HG03196 (cell line): ENCODE results near the gene ZNF768.
A peak's percentile ranks its signal among the peaks of the same experiment; 100 is the strongest.
"Not testable (repeated sequence)": the region's sequence is repeated elsewhere in the genome, so short reads cannot be mapped to it uniquely, and the experiment has no call there.

ENCODE experiments used
- ATAC-seq: cut with Tn5 transposase; IDR thresholded peaks from one replicate; pipeline ENCODE4 v1.9.1; 2021; ENCODE audit not compliant: unreplicated experiment

The ZNF768 gene

DNA sequence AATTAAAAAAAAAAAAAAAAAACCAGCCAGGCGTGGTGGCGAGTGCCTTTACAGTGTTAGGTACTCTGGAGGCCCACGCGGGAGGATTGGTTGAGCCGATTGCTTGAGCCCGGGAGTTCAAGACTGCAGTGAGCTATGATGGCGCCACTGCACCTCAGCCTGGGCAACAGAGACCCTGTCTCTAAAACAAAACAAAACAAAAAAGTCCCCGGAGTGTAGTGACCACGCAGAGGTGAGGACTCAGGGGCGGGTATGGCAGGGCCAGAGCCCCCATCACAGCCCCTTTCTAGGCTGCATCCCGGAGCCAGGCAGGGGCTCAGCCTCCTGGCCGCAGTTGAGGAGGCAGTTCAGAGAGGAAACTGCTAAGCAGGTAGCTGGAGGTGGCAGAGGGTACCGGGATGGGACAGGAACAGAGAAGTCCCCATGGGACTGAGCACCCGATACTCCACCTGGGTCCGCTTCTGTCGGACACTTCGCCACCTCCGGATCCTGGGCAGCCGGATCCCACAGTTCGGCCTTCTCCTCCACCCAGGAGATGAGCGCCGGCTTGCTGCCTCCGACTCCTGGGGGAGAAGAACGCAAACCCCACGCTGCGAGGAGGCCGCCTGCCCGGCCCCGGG, 7.5 kb upstream of the ZNF768 start:
- peak; percentile 32 for ATAC-seq

DNA sequence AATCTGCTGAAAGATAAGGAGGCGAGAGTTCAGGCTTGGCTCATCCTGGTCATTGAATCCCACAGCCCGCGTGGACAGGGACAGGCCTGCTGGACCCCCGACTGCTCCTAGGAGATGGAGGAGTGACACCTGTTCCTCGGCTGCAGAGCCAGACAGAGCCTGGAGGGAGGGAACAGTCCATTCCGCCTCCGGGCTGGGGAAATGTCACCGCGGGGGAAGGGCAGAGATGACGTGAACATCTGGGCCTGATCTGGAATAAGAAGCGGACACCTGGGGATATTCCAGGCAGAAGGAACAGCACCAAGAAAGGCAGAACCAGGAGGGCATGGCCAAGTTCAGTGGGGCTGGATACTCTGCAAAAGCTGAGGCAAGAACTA, 6.8 kb upstream of the ZNF768 start:
- no peak for ATAC-seq

DNA sequence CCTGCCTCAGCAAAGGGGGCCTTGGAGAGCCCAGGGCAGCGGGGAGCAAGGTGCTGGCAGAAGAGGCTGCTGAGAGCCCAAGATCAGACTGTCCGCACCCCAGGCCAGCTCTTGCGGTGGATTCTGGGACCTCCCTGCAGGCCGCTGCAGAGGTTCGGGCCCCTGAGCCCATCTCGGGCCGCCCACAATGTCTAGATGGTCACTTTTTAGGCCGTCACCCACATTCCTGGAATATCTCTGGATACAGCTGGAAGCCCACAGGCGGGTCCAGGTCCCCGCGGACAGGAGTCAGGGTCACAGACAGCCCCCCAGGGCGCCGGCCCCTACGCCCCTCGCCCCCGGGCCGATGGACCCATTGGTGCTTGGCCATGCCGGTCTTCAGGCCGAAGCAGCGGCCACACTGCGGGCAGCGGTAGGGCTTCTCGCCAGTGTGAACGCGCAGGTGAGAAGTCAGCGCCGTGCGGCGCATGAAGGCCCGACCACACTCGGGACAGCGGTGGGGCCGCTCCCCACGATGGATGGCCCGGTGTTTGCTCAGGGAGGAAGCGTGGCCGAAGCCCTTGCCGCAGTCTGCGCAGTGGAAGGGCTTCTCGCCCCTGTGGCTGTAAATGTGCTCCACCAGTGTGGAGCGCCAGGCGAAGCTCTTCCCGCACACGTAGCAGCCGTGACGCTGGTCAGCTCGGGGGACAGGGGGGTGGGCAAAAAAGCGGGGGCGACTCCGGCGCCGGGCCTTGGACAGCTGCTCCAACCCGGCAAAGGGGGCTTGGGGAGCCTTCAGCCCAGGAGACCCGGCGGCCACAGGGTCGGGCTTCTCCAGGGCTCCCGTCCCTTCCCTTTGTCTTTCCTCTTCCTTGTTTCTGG, 6.1 kb upstream of the ZNF768 start:
- no peak for ATAC-seq

DNA sequence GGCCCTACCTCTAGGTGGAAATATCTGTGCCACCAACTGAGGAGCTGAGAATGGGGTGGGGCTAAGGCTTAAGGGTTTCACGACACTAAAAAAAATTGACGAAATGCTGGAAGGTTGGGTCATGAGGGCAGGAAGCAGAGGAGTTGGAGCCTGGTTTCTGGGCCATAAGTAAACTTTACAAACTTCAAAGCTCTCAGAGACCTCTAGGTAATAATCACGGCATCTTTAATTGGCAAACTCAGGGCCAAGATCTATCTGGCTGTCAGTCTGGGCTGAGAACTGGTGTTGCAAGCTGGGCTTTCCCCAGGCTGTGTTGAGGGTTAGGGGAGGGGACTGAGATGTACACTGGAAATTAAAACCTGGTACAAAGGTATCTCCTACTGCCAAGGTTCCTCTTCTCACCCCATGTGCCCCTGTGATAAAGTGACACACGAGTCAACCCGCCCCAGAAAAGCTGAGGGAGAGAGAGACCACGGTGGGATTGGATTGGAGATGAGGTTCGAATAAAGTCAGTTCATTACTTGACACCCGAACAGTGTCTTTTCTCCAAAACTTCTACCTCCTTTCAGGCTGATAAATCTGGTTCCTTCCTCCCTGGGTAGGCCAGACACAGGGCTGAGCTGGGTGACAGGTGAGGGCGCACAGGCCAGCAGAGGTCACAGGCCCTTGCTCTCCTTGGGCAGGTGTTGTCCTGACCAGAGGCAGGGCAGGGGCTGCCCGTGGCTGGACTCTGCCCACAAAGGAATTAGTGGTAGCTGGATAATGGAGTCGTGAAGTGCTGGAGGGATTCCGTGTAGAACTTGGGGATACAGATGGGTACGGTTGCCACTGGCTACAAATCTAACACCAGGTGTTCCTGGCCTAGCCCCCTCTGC, 4.0 kb upstream of the ZNF768 start:
- no peak for ATAC-seq

DNA sequence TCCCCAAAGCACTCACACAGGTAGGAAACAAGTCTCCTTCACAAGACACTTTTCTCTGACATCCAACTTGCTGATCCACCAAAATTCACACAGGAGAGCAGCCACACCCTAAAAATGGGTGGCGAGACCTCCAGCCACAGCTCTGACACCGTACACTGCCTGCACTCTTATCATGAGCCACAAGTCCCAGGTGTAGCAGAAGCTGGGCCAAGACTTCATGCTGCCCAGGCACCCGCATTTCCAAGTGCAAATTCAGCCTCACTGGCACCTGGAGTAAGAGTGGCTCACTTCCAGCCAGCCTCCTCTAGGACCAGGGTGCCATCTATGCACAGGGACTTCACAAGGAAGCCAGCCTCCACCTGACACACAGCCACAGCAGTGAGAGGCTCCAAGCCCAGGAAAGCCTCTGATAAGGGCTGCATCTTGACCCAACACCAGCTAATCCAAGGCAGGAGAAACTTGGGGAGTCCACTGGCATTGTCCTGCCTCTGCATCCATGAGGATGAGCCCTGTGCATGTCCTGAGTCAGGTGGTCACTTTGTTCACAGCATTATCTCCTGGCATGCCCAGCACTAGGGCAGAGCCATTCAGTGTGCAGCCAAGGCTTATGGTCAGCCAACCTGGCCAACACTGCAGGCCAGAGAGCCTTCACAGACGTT, 2.6 kb upstream of the ZNF768 start:
- no peak for ATAC-seq

DNA sequence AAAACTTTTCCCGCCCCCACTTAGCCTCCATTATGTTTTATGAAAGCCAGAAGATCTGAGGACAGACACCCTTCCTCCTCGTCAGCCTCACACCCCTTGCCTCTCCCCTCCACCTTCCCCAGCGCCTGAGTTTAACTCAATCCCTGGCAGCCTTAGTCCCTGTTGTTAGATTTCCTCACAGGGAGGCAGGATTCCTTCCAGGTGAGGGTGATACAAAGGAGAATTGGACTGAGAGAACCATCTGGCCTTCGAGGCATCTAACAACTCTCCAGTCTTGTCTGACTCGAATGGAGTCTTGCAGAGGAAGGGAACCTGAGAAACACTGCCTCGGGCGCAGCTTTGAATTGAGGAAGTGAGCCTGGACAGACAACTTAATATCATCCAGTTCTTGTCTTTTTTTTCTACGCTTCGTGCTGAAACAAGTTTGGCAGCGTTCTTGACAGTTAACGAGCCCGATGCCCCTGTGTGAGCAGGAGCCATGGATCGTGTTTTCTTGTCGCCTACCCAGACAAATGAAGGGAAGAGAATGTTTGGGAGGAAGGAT, 1.3 kb upstream of the ZNF768 start:
- ATAC-seq: peak; percentile 5

DNA sequence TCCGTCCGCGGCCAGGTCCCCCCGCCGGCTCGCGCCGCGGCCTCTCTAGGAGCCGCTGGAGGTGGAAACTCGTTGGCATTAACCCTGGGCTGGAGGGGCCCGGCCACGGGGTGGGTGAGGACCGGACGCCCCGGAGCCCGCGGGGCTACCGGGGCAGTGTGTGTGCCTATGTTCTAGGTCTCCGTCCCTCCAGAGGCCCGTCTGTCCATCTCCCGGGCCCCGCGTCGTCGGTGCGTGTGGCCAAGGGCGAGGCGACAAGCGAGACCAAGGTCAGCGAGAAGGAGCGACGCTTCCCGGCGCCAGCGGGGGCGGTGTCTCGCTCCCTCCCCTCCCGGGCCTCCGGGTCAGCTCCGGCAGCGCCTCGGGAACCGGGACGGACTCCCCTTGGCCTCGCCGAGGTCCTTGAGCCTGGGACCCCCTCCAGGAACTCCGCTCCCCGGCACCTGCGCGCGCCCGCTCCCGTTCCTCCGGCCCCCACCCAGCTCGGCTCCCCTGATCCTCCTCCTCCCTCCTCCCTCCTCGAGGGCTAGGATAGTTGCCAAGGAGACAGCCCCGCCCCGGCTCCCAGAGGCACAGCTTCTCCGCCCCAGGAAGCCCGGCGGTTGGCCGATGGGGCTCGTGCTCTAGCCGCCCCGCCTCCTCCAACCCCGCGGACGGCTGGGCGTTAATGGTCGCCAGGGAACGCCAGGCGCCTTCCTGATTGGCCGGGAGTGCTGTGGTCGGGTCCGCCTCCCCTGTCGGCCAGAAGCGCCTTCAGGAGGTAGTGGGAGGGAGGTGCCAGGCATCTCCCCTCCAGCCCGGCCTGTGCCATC, 663 bp upstream of the ZNF768 start:
- ATAC-seq: peak; percentile 72

DNA sequence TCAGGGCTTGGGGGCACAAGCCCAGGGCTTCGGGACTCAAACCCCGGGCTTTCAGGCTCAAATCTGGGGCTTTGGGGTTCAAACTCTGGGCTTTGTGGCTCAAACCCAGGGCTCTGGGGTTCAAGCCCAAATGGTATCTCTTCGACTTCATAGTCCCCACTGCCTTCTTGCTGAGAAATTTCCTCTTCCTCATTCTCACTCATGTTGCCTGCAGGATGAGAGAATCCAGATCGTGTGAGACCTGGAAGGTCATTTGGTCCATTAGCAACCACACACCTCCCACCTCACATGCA, 576 bp downstream of the ZNF768 start:
- ATAC-seq: no peak

DNA sequence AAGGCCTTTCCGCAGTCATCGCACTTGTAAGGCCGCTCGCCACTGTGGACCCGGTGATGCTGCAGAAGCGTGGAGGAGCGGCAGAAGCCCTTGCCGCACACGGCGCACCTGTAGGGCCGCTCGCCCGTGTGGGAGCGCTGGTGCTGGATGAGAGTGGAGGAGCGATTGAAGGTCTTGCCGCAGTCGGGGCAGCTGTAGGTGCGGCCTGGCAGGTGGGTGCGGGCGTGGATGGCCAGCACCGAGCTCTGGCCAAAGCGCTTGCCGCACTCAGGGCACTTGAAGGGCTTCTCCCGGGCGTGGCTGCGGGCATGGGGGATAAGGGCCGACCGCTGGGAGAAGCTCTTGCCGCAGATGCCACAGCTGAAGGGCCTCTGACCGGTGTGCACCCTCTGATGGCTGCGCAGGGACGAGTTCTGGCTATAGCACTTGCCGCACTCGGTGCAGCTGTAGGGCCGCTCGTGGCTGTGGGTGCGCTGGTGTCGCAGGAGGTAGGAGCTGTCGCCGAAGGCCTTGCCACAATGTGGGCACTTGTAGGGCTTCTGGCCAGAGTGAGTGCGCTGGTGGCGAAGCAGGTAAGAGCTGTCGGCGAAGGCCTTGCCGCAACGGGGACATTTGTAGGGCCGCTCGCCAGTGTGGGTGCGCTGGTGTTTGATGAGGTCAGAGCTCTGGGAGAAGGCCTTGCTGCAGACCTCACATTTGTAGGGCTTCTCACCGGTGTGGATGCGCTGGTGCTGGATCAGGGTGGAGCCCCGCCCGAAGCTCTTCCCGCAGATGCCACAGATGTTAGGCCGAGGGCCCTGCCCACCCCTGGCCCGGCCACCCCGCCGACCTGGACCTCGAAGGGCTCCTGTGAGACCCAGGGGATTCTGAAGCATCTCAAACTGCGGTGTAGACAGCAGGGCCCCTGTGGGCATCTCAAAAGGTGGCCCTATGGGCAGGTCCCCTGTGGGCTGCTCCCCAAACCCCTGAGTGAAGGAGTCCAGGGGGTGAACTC, 1.5 kb downstream of the ZNF768 start:
- no peak for ATAC-seq

DNA sequence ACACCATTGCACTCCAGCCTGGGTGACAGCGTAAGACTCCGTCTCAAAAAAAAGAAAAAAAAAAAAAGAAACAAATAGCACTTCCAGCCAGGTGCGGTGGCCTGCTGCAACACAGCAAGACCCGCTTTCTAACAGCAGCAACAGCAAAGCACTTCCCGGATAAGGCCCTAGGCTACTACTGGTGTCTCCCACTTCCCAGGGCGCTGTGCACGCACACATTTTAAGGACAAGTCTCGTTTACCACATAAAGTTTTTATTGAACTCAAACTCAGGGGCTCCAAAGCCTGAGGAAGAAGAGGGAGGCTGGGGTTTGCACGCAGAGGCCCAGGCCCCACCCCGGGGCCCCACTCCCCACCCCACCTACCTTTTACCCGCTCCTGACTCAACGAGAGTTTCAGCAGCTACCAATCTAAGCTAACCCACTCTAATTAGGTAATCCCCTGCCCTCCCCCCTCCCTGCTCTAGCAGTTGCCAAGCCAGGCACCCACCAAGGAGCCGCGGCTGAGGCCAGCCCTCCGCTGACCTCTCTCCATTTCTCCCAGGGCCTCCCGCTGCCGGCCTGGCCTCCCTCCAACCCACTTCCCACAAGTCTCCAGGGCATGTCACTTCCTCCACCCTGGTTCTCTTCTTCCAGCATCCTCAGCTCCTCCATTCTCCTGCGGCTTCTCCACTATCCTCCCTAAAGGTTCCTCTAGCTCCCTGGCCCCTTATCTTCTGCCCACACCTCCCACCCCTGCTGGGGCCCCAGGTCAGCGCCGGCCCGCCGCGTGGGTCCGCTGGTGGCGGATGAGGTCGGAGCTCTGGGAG, 2.4 kb downstream of the ZNF768 start:
- ATAC-seq: no peak

DNA sequence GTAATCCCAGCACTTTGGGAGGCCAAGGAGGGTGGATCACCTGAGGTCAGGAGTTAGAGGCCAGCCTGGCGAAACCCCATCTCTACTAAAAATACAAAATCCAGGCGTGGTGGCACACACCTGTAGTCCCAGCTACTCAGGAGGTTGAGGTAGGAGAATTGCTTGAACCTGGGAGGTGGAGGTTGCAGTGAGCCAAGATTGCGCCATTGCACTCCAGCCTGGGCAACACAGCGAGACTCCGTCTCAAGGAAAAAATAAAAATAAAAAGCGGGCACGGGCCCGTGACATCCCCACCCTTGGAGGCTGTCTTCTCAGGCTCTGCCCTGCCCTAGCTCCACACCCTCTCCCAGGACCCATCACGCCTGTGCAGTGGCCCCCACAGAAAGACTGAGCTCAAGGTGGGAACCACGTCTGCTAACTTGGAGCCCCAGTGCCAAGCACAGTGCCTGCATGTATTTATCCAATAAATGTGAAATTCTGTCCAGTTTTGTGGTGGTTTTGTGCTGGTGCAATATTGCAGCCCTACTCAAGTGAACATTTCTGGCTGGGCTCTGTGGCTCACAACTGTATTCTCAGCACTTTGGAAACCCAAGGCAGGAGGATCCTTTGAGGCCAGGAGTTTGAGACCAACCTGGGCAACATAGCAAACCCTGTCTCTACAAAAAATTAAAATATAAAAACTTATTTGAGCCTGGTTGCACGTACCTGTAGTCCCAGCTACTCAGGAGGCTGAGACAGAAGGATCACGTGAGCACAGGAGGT, 3.5 kb downstream of the ZNF768 start:
- not testable (repeated sequence) for ATAC-seq

DNA sequence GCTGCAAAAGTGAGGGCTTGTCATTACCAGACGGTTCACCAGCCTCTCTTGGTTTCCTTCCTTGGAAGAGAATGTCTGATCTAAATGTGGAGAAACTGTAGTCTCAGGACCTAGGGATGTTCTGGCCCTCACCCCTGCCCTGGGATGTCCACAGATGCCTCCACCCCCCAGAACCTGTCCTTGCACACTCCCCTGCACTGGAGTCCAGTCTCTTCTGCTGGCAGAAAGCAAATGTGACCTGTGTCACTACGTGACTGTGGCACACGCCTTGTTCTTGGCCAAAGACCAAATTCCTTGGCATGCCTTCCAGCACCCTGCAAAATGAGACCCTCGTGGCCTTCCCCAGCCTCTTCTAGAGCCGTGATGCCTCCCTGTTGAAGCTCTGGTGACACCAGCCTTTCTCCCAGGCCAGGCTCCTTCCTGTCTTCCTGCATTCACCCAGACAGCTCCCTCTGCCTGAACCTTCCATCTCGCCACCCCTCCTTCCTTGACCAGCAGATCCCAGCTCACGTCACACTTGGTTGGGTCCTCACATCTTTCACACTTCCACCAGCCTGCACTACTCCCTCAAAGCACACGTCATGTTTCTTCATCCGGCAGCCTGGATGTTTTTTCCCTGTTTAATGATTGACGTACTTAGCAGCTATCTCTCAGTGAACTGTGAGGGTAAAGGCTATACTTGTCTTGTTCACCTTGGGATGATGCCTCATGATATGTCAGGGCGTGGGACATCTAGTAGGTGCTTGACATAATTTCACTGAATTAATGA, 4.3 kb downstream of the ZNF768 start:
- ATAC-seq: no peak

DNA sequence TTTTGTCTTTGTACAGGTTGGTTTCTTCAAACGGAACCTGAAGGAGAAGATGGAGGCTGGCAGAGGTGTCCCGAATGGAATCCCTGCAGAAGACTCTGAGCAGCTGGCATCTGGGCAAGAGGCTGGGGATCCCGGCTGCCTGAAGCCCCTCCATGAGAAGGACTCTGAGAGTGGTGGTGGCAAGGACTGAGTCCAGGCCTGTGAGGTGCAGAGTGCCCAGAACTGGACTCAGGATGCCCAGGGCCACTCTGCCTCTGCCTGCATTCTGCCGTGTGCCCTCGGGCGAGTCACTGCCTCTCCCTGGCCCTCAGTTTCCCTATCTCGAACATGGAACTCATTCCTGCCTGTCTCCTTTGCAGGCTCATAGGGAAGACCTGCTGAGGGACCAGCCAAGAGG, 4.9 kb downstream of the ZNF768 start:
- ATAC-seq: no peak

DNA sequence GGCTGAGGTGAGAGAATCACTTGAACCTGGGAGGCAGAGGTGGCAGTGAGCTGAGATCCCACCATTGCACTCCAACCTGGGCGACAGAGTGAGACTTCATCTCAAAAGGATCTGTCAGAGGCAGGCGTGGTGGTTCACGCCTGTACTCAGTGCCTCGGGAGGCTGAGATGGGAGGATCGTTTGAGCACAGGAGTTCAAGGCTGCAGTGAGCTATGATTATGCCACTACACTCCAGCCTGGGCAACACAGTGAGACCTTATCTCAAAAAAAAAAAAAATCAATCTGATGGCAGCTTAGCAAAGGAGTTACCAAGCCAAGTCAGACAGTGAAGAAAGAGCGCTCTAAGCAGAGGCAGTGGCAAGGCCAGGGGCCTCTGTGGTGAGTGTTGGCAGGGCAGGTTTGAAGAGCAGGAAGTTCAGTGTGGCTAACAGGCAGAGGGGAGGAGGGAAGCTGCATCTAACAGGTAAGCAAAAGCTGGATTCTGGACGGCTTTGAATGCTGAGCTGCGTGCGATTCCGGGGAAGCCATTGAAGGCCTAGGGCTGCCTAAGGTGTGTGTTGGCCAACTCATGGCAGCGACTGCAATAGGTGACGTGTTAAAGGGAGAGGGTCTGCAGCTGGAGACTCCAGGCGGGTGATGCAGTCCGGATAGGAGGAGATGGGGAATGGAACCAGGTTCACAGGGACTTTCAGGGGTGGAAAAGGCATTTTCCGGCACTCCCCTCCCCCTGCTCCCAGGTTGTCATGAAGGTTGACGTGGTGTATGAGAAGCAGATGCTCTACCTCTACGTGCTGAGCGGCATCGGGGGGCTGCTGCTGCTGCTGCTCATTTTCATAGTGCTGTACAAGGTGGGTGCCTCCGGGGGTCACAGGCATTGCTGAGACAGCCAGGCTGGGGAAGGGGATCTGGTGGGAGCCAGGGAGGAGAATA, 7.0 kb downstream of the ZNF768 start:
- ATAC-seq: no peak

DNA sequence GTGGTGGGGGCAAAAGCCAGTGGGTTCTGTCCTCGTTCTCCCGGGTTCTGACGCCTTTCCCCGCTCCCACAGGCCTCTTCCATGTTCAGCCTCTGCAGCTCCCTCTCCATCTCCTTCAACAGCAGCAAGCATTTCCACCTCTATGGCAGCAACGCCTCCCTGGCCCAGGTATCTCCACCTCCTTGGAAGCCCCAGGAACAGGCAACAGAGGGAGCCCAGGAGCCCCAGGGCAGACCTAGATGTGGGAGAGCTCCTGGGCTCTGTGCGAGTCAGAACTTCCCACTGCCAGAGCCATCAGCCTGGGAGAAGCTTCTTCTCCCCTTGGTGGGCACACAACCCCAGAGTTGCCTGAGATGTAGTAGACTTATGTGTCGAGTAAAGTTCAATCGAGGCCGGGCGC, 7.8 kb downstream of the ZNF768 start:
- ATAC-seq: no peak

DNA sequence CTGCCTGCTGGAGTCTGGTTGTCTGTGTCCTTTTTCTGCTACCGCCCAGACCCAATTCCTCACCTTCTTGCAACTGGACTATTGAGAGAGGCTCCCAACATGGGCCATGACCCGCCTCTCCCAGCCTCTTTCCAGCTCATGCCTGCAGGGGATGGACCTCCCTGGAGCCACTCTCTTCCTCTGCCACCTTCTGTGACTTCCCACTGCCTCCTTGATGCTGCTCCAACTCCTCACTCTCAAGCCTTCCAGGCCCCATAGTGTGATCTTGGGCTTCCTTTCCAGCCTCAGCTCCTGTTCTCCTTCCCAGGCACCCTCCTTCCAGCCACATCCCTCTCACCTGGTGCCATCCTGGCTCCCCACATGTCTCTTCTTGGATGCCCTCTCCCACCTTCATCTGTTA, 11.1 kb downstream of the ZNF768 start:
- no peak for ATAC-seq
